HEK293 (cell line): ENCODE measurements around the gene UBE2J2.

ENCODE experiments used
- CTCF ChIA-PET: fragments of 350-600 bp; formaldehyde crosslinking; extraction: SDS; loops from one replicate; lab custom pipeline; 2021; ENCODE audit warnings: antibody characterized with exemption; lab: Yijun Ruan, JAX
- POLR2A ChIA-PET: fragments of 300-600 bp; formaldehyde crosslinking; extraction: SDS; loops from one replicate; lab custom pipeline; 2020; ENCODE audit warnings: antibody characterized with exemption, inconsistent platforms; lab: Yijun Ruan, JAX
- H3K27ac ChIP-seq: fragments of 200-500 bp; sonication (Bioruptor generic); 2 replicates; pipeline ENCODE4 v1.5.1; 2014; ENCODE audit warnings: low read depth, low read length, control low read depth, inconsistent platforms; ENCODE audit errors: extremely low read depth
- H3K36me3 ChIP-seq, 2 experiments: fragments of 200-500 bp in 1 of 2; sonication (Bioruptor generic) in 1 of 2; 1 replicate in 1 of 2; 2 replicates in 1 of 2; pipeline ENCODE4 v1.5.1; 2014 to 2017; ENCODE audit warnings: inconsistent platforms in 2 of 2, low read length in 2 of 2; ENCODE audit not compliant: control insufficient read depth in 2 of 2, insufficient read depth in 1 of 2
- H3K4me1 ChIP-seq: fragments of 200-500 bp; sonication (Bioruptor generic); 2 replicates; pipeline ENCODE4 v1.5.1; 2014; ENCODE audit warnings: mild to moderate bottlenecking, low read length, inconsistent platforms; ENCODE audit not compliant: control insufficient read depth, insufficient read depth
- H3K4me3 ChIP-seq: 2 replicates; pipeline ENCODE4 v1.5.1; 2011; ENCODE audit warnings: low read depth, mild to moderate bottlenecking, control low read depth, low read length, moderate library complexity
- H3K9me3 ChIP-seq: fragments of 200-500 bp; sonication (Bioruptor generic); 2 replicates; pipeline ENCODE4 v1.5.1; 2014; ENCODE audit warnings: low read depth, low read length, inconsistent platforms; ENCODE audit not compliant: control insufficient read depth, insufficient read depth
- KLF1 ChIP-seq: fragments of 450-650 bp; formaldehyde crosslinking; IDR thresholded peaks from 2 replicates; pipeline ENCODE4 v1.5.1; 2016; ENCODE audit warnings: missing biosample characterization, missing genetic modification characterization
- ZFHX2 ChIP-seq: fragments of 450-650 bp; formaldehyde crosslinking; conservative IDR thresholded peaks from 2 replicates; pipeline ENCODE4 v1.5.1; 2016; ENCODE audit warnings: missing biosample characterization, missing genetic modification characterization
- ZNF112 ChIP-seq: fragments of 450-650 bp; formaldehyde crosslinking; IDR thresholded peaks from 2 replicates; pipeline ENCODE4 v1.5.0; 2017; ENCODE audit warnings: missing biosample characterization, missing genetic modification characterization
- ZNF148 ChIP-seq: fragments of 450-650 bp; formaldehyde crosslinking; IDR thresholded peaks from 2 replicates; pipeline ENCODE4 v1.5.0; 2017; ENCODE audit warnings: missing biosample characterization, missing genetic modification characterization, borderline replicate concordance
- ZNF248 ChIP-seq: fragments of 450-650 bp; formaldehyde crosslinking; IDR thresholded peaks from 2 replicates; pipeline ENCODE4 v1.5.1; 2017; ENCODE audit warnings: missing biosample characterization, missing genetic modification characterization
- ZNF26 ChIP-seq: fragments of 450-650 bp; formaldehyde crosslinking; IDR thresholded peaks from 2 replicates; pipeline ENCODE4 v1.5.1; 2016; ENCODE audit warnings: missing biosample characterization, missing genetic modification characterization
- ZNF398 ChIP-seq: fragments of 450-650 bp; formaldehyde crosslinking; IDR thresholded peaks from 2 replicates; pipeline ENCODE4 v1.5.1; 2017; ENCODE audit warnings: missing biosample characterization, missing genetic modification characterization
- ZNF426 ChIP-seq: fragments of 450-650 bp; formaldehyde crosslinking; IDR thresholded peaks from 2 replicates; pipeline ENCODE4 v1.5.1; 2017; ENCODE audit warnings: missing biosample characterization, missing genetic modification characterization, mild to moderate bottlenecking, inconsistent platforms, moderate library complexity
- ZNF518A ChIP-seq: fragments of 450-650 bp; formaldehyde crosslinking; conservative IDR thresholded peaks from 2 replicates; pipeline ENCODE4 v1.5.1; 2016; ENCODE audit warnings: low read depth, missing biosample characterization, missing genetic modification characterization
- ZNF645 ChIP-seq: fragments of 450-650 bp; formaldehyde crosslinking; IDR thresholded peaks from 2 replicates; pipeline ENCODE4; 2016; ENCODE audit warnings: missing biosample characterization, missing genetic modification characterization
- ZNF701 ChIP-seq: fragments of 450-650 bp; formaldehyde crosslinking; IDR thresholded peaks from 2 replicates; pipeline ENCODE4 v1.5.1; 2016; ENCODE audit warnings: missing biosample characterization, missing genetic modification characterization
- ZSCAN18 ChIP-seq: fragments of 450-650 bp; formaldehyde crosslinking; IDR thresholded peaks from 2 replicates; pipeline ENCODE4 v1.5.1; 2016; ENCODE audit warnings: missing biosample characterization, missing genetic modification characterization

Gene UBE2J2

GRCh38 chr1:1225913-1226312 is 47.7 kb downstream of the UBE2J2 start (continued):
- TF ChIP-seq ZNF426 (no peak), ZNF148 (tag by site-specific recombination) (no peak), ZNF701 (tag by site-specific recombination) (no peak), ZNF112 (tag by site-specific recombination) (no peak), ZSCAN18 (no peak)

GRCh38 chr1:1225238-1225845 is 48.3 kb downstream of the UBE2J2 start:
- H3K27ac ChIP-seq = no peak overlapping the region
- H3K4me1 ChIP-seq = no peaks in the 10 kb centered on the region
- TF ChIP-seq ZNF518A (tag by site-specific recombination) (no peak), ZNF398 (tag by site-specific recombination) (no peak), ZNF26 (tag by site-specific recombination) (no peak), ZFHX2 (no peak), KLF1 (no peak), ZNF645 (tag by site-specific recombination) (no peak), ZNF248 (tag by site-specific recombination) (no peak)
- H3K9me3 ChIP-seq = no peaks in the 10 kb centered on the region
- peaks cover 4 to 96% of the 10 kb centered on the region in 2 experiments; a peak in 2 of 3 replicates for H3K36me3 ChIP-seq
- no peak overlapping the region for H3K4me3 ChIP-seq
- ChIA-PET POLR2A (no interaction called here), CTCF (interaction anchor here (1.8 kb wide), 1 partner anchor 103 kb away, joined by 5 read pairs; no protein-coding TSS in a partner anchor)
